Left forelimb (tissue), 1 donor: ENCODE results near the gene SIK3.

Source experiments
- DNase-seq: peaks from one replicate; pipeline ENCODE4 v3.0.0-alpha.2; 2018; ENCODE audit warnings: low spot score

Gene SIK3

DNA sequence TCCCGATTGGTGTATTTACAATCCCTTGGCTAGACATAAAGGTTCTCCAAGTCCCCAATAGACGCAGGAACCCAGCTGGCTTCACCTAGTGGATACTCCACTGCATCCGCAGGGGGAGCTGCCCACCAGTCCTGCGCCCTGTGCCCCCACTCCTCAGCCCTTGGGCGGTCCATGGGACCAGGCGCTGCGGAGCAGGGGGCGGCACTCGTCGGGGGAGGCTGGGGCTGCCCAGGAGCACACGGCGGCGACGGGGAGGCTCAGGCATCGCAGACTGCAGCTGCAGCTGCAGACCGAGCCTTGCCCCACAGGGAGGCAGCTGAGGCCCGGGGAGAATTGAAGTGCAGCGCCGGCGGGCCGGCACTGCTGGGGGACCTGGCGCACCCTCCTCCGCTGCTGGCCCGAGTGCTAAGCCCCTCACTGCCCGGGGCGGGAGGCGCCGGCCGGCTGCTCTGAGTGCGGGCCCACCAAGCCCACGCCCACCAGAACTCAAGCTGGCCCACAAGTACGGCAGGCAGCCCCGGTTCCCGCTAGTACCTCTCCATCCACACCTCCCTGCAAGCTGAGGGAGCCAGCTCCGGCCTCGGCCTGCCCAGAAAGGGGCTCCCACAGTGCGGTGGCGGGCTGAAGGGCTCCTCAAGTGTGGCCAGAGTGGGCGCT is 12.2 kb upstream of the SIK3 start:
- no peak for DNase-seq

DNA sequence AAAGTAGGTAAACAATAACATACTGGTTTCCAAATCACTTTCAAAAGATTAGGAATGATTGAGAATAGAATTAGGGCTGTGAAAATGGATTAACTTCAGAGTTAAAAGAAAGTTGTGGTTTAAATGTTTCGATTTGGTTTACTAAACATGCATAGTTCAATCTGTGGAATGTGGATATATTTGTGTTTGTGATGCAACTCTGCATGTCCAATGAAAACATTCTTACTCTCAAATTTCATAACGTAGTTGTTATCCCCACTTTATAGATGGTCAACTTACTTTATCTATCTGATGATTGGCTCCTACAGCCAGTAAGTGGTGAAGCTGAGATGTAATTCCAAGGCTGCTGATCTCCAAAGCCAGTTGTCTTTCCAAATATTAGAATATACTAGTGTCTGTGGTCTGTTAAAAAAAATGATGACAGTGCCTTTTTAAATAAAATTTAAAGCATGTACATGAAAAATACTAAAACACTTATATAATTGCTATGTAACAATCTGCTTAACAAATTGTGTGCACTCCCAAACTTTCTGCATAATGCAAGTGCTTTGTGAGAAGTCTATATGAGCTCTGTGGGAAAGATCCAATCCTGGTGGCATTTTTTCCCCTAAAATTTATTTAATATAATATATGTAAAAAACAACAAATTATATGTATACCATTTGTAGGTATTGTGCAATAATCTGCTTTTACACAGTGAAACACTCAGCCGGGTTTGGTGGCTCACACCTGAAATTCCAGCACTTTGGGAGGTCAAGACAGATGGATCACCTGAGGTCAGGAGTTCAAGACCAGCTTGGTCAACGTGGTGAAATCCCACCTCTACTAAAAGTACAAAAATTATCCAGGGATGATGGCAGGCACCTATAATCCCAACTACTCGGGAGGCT is 9.7 kb upstream of the SIK3 start:
- no peak for DNase-seq

DNA sequence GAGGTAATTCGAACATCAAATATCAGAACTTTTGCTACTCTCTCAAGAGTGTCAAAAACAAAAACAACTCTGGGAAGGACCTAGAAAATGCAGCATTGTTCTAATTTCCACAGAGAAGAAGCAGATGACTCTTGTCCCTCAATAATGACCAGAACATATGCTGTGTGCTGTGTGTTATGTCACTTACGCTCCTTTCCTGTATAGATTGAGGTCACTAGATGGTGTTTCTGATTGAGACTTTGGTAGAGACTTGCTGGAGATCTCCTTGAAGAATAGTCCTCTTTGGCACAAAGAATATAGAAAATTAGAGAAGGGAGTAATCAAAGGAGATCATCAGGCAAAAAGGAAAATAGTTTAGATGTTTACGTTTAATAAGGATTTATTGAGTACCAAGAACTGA is 2.3 kb upstream of the SIK3 start:
- no peak for DNase-seq

DNA sequence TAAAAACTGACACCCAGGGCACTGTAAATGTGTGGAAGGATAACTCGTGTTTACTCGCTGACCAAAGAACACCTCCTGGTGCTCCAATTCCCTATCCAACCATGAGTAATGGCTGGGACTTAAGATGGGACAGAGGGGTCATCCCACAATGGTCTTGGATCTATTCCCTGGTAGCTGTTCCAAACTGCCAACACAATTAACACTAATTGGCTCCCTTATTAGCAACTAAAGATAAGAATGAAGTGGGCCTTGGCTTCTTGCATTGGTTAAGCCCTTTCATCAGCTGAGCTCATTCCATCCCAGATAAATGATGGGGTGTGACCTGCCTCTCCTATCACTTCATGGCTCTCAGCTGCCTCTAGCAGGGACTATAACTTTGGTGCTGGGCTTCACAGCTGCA is 1.5 kb upstream of the SIK3 start:
- no peak for DNase-seq

DNA sequence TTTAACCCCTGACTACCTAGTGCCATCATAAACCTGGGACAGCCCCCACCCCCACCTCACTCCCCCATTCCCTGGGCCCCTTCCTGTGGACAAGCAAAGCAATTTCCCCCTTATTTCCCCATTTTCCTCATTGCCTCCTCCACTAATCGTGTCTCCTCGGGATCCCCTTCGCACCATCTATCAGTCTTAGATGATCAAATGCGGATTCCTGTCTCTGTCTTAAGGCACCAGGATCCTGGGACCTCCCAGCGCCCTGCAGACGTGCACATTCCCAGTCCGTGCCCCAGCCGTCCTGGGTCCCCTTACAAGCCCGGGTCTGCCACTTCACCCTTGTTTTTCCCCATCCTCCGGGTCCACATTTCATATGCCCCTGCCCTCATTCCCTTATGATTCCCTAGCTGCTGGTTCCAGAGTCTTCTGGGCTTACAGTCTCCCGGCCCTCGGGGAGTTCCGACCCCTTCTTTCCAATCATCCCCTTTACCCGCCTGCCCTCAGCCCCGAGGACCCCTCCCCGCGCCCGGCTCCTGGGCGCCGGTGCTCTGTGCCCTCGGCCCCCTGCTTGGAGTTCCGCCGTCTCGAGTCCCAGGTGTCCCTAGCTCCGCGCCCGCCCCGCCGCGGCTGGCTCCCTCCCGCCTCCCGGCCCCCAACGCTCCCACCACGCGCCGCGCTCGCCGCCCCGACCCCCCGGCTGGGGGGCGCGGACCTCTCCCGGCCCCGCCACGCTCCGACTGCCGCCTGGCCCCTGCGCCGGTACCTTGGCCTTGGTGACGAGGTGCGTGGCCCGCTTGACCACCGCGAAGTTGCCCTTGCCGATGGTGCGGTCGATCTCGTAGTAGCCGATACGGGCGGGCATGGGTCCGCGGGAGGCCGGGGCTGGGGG is 599 bp downstream of the SIK3 start:
- DNase-seq = peak; percentile 77

DNA sequence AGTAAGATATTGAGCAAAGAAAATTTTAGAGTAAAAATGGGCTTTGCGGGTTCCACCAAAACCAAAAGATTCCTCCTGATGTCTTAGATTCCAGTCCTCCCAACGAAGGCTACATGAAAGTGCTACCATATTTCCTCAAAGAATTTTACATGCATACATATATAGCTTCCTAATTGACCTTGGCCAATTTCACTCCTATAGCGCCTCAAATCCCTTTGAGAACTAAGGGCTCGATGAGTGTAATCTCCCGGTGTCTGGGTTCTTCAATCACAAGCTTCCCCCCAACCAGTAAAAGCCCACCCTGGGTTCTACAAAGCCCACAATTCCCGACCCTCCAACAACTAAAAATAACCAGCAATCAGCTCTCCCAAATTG is 1.2 kb downstream of the SIK3 start:
- no peak for DNase-seq

DNA sequence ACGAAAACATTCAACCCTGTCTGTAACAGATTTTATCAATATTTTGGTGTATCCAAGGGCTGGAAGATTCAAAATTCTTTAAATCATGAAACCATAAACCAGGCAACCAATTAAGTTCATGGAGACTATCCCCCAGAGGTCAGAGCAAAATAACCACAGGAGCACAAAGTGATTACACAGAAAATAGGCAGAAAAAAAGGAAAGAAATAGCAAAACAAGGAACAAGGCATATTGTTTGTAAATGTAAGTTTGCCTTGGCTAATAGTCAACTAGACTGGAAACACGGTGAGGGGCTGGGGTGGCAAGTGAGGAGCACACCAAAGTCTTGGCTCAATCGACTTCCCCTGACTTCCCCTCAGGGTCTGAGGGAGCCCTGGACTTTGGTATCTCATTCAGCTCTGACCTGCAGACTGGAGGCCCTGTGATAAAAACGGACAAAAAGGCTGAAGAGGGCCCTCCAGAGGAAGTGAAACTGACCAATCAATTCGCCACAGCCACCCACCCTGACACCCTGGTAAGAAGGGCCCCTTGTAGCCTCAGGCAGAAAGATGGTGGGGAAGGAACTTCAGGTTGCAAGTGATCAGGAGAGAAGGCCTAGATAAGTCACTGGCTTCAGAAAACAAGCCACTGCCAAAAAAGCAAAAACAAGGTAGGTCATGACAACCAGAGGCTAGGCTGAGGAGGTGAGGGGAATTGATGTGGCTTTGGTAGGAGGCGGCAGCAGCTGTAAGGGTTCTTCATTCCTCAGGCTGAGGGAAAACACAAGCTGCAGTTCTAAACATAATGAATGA is 1.8 kb downstream of the SIK3 start:
- DNase-seq = no peak

DNA sequence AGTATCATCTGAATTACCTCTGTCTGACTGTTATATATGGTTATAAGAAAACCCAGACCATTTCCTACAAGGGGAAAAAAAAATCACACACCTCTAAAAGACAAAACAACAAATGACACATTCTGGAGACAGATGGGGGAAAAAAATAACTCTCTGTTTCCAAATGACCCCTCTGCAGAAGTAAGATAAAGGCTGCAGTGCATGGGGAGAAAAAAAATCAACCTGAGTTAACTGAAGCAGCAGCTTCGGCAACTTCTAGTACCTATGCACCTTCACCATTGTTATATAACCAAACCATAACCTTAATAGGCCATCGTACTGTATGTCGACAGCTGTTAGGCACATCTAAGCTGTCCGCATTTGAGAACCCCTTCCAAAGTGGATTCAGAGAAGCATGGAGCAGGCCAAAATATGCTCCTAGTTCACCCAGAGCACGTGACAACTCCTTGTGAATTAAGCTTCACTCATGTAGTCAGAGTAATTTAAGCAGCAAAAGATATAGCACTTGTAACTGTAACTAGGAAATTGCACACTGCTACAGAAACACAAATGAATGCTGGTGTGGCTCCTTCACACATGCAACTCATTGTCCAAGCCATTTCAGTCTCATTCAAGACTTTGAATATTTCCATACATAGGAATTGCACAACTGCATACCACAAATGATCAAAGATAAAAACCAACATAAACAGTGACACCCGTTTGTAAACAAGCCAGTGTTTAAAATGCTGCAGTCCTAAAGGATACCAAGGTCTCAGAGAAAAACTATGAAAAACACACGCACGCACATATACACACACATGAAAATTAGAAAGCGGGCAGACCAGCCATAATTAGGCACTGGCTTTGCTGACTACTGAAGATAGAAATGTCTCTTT is 2.7 kb downstream of the SIK3 start:
- no peak for DNase-seq

DNA sequence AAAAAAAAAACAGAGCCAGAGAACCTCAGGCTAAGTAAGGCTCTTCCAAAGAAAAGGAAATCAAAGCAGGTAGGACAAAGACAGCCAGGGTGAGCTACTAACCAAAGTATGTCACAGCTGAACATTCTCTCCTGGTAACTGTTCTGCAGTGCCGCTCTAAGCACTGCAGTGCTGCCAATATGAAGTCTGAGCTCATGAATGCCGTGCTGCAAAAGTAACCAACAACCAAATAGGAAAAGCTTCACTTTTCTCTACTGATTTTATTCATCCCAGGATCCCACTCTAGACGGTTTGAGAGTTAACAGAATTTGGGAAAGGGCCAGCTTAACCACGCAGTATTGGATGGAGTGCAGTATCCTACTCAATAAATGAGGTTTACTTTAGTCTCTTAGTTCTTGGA is 3.5 kb downstream of the SIK3 start:
- DNase-seq = no peak

DNA sequence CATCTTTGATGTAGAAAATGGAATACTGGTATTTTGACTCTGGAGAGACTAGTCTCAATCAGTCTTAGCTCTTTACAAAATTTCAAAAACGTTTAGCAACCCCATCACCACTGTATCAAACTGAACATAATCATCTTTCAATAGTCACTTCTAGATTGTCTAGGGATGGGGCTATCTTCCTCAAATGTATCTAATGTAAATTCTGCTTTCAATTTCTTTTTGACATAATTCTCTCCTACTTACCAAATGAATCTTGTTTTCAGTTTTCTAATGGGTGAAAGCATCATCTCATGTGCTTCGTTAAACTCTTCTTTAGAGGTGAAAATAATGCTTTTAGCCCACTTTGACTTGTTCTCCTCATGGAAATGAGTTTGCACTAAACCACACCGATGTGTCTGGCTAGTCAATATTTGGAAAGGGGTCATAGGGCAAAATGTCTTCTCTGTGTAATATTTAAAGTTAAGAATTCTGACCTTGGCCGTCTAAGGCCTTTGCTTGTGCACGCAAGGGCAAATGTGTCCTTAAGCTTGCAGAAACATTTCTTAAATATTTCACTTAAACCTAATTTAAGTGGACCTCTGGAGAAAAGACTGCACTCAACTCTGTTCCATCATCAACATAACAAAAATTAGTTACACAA is 5.2 kb downstream of the SIK3 start:
- DNase-seq = no peak

DNA sequence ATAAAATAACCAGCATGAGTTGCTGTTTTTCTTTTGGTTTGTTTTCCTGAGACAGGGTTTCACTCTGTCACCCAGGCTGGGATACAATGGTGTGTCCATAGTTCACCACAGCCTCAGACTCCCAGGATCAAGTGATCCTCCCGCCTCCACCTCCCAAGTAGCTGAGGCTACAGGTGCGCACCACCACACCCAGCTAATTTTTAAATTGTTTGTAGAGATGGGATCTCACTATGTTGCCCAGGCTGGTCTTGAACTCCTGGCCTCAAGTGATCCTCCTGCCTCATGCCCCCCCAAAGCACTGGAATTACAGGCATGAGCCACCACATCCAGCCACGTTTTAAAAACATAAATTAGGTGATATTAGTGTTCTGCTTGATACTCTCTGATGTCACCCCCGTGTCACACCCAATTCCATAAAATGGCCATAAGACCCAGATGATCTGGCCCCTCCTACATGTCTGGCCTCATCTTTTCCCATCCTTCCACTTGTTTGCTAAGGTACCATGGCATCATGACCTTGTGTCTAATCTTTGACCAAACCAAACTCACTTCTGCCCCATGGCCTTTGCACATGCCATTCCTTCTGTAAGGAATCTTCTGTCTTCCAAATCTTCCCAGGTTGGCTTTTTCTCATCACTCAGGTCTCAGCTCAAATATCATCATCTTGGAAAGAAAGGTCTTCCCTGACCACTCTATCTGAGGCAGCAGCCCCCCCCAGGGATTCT is 6.3 kb downstream of the SIK3 start:
- DNase-seq = no peak

DNA sequence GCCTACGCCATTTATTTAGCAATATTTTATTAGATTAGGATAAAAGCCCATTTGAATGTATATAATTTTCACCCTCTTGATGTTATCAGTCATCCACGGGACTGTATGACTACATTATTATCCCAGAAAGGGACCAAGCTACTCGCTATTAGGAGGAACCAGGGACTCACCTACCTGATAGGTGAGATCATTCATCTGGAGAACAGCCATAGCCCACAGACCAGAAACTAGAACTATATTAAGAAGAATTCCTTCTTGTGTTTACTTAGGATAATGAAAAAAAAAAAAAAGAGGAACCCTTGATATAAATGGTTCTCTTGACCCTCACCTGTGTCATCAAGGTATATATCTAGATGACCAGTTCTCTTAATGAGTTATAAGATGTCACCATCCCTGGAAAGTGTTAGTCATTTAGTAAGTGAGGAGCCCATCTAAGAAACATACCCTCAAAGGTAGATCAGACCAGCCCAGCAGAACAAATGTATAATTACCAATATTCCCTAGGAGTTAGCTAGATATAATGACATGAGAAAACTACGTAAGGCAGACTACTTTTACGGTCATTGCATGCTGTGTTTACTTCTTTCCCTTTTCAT is 8.0 kb downstream of the SIK3 start:
- DNase-seq = no peak

DNA sequence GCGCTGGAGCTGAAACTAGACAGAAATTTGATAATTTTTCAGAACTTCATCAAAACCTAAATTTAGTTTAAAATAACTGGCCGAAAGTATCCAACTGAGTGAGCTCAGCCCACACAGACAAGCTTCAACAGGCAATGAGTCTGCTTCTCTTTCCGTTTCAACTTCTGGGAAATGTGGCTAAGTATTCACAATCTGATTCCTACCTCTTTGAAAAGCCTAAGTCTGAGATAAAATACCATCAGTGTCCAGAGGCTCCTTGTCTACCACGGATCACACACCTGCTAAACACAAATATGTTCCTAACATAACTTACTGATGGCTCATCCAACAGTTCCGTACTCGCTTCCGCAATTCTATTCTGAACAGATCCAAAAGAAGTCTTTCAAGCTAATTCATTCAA is 8.5 kb downstream of the SIK3 start:
- no peak for DNase-seq

DNA sequence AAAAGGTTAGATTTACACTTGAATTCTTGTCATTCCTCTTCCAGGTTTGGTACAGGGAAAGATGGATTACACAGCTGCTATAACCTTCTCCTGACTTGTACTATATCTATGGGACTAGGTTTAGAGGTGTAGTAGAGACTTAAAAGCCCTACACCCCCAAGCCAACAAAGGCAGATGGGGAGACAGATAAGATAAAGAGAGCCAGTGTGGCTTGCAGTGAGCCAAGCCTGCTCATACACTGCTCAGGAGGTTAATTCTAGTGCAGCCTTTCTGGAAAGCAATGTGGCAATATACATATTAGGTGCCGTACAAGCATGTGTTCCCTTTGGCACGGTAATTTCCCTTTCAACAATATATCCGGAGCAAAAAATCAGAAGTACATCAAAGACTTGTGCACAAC is 10.8 kb downstream of the SIK3 start:
- DNase-seq = no peak

DNA sequence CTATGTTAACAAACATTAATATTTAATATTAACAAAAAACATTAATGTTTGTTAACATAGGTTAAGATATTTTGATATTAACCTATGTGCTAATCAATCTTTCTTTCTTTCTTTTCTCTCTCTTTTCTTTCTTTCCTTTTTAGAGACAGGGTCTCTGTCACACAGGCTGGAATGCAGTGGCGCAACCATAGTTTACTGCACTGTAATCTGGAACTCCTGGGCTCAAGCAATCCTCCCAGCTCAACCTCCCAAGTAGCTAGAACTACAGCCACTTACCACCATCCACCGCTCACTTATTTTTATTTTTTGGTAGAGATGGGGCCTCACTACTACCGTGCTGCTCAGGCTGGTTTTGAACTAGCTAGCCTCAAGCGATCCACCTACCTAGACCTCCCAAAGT is 13.2 kb downstream of the SIK3 start:
- DNase-seq = no peak

DNA sequence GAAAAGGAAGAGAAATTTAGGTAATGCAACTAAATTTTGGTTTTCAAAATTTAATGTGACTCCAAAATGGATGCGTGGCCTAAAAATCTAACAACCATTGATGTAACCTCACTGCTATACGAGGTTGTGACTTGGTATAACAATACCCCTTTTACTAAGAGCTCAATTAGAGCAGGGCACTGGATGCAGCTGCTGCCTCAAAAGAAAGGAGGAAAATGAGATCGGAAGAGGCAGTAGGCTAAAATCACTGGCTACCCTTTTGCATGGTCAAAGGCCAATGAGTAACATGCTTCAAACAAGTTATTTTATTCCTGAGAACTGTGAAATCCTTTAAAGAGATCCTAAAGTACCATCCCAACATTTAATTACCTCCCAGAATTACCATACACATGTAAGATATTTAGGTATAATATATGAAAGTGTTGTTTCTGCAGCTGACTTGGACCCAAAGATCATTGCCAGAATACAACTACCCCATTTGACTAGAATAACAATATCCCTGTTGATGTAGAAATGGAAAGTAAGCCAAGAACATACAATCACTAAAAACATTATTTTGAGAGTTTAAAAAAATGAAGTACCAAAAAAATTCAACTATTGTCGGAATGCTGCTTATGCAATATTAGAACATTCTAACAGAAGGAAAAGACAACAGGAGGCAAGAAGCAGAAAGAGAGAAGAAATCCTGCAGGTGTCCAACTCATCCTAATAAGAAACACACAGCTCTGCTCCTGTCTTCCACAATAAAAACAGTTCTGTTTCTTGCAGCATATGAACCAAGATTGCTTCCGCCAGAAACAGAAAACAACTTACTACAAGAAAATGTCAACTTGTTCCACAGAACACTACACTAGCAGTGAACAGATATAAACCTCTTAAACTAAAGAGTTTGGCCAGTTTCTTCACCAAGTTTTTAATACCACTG is 15.0 kb downstream of the SIK3 start:
- DNase-seq = no peak

DNA sequence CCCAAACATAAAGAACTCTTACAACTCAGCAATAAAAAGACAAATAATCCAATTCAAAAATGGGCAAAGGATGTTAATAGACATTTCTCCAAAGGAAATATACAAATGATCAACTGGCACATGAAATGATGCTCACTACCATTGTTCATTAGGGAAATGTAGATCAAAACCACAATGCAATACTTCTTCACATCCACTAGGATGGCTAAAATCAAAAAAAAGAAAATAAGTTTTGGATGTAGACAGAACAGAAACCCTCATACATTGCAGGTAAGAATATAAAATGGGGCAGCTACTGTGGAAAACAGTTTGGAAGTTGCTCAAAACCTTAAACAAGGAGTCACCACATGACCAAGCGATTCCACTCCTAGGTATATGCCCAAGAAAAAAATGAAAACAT is 16.3 kb downstream of the SIK3 start:
- no peak for DNase-seq

DNA sequence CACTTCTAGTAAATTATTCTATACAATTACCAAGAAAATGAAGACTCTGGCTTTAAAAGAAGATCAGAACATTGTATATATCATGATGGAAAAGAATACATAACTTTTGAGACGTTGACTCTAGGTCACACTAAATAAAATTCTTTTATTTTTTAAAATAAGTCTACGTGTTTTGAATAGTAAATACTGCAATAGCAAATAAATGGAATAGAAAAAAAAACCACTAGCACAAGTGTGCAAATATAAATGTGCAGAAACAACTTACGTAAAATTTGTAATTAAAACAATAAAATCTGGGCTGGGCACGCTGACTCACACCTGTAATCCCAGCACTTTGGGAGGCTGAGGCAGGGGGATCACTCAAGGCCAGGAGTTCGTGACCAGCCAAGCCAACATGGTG is 17.9 kb downstream of the SIK3 start:
- DNase-seq = no peak
